Activated CD8-positive, alpha-beta memory T cell treated with anti-CD3 and anti-CD28 coated beads for 1 hour (primary cell): ENCODE measurements around the gene SCARB1.

ENCODE experiments used
- DNase-seq, 2 donors: peaks; one replicate each; pipeline ENCODE4 v3.0.0-alpha.2; 2020; ENCODE audit warnings: low read depth in 1 of 2; ENCODE audit errors: extremely low read depth in 1 of 2

SCARB1 gene

GRCh38 chr12:124865728-124866127 is 2.1 kb upstream of the SCARB1 start:
- DNase-seq, result no peak

- no peak for DNase-seq
These were observed 675 bp upstream of the SCARB1 start for GRCh38 chr12:124864326-124864752.

- no peak for DNase-seq
These were observed 772 bp downstream of the SCARB1 start for GRCh38 chr12:124862768-124863415.

- no peak for DNase-seq
These were observed 1.6 kb downstream of the SCARB1 start for GRCh38 chr12:124861898-124862676.

- no peak for DNase-seq
These were observed 2.2 kb downstream of the SCARB1 start for GRCh38 chr12:124861492-124861891.

GRCh38 chr12:124857921-124858461 is 5.7 kb downstream of the SCARB1 start:
- no peak for DNase-seq

GRCh38 chr12:124856842-124857178 is 6.9 kb downstream of the SCARB1 start:
- no peak for DNase-seq

- no peak for DNase-seq
These were observed 7.4 kb downstream of the SCARB1 start for GRCh38 chr12:124856132-124856841.

- DNase-seq, result no peak
These were observed 8.2 kb downstream of the SCARB1 start for GRCh38 chr12:124855275-124855957.

- no peak for DNase-seq
These were observed 9.0 kb downstream of the SCARB1 start for GRCh38 chr12:124854637-124855184.

- DNase-seq, result no peak
These were observed 9.7 kb downstream of the SCARB1 start for GRCh38 chr12:124853781-124854636.

GRCh38 chr12:124852911-124853427 is 10.7 kb downstream of the SCARB1 start:
- DNase-seq, result no peak

GRCh38 chr12:124852329-124852831 is 11.3 kb downstream of the SCARB1 start:
- DNase-seq, result no peak

GRCh38 chr12:124851342-124851741 is 12.3 kb downstream of the SCARB1 start:
- no peak for DNase-seq

- DNase-seq, result no peak
These were observed 14.3 kb downstream of the SCARB1 start for GRCh38 chr12:124849382-124849781.

- DNase-seq, result no peak
These were observed 14.9 kb downstream of the SCARB1 start for GRCh38 chr12:124848621-124849380.

- no peak for DNase-seq
These were observed 16.3 kb downstream of the SCARB1 start for GRCh38 chr12:124847113-124848074.
